ENCODE measurements around the gene MBD1.
"Not testable (repeated sequence)": the region's sequence is repeated elsewhere in the genome, so short reads cannot be mapped to it uniquely, and the experiment has no call there.

MBD1 gene

GRCh38 chr18:50249576-50249975, 31.7 kb downstream of the MBD1 start:
- no peaks in the 10 kb centered on the region for H3K4me1 ChIP-seq (ENCODE audit: control insufficient read depth, insufficient read depth, low read length)
- no peaks in the 10 kb centered on the region for H3K27me3 ChIP-seq (ENCODE audit: control insufficient read depth, insufficient read depth, low read length)
- no peaks in the 10 kb centered on the region for H3K36me3 ChIP-seq (ENCODE audit: control insufficient read depth, insufficient read depth, low read length)
- H3K9me3 ChIP-seq (ENCODE audit: control insufficient read depth, low read length), result no peaks in the 10 kb centered on the region
- no peak overlapping the region for H3K9ac ChIP-seq (ENCODE audit: low read length)
- H3K4me3 ChIP-seq (ENCODE audit: low read length), result no peak overlapping the region

DNA sequence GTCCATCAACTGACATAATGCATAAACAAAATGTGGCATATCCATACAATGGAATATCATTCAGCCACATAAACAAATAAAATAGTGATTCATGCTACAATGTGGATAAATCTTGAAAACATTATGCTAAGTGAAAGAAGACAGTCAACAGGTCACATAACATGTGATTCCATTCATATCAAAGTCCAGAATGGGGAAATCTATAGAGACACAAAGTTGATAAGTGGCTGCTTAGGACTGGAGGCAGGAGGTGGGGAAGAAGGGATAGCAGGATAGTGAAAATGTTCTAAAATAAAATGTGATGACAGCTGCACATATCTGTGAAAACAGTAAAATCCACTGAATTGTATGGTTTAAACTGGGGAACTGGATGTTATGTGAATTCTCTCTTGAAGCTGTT, 33.8 kb downstream of the MBD1 start:
- Histone ChIP-seq H3K4me3 (ENCODE audit: low read length) (no peak overlapping the region), H3K27me3 (ENCODE audit: control insufficient read depth, insufficient read depth, low read length) (no peaks in the 10 kb centered on the region), H3K9me3 (ENCODE audit: control insufficient read depth, low read length) (no peaks in the 10 kb centered on the region), H3K36me3 (ENCODE audit: control insufficient read depth, insufficient read depth, low read length) (no peaks in the 10 kb centered on the region), H3K9ac (ENCODE audit: low read length) (no peak overlapping the region), H3K4me1 (ENCODE audit: control insufficient read depth, insufficient read depth, low read length) (no peaks in the 10 kb centered on the region)

DNA sequence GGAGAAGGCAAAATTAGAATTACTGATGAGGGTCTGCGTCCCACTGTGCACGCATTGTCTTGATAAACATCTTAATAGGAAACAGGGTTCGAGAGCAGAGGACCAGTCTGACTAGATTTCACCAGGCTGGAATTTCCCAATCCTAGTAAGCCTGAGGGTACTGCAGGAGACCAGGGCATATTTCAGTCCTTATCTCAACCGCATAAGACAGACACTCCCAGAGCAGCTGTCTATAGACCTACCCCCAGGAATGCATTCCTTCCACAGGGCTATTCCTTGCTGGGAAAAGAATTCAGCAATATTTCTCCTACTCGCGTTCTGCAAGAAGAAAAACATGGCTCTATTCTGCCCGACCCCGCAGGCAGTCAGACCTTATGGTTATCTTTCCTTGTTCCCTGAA, 39.6 kb downstream of the MBD1 start:
- not testable (repeated sequence) for H3K27me3 ChIP-seq (ENCODE audit: control insufficient read depth, insufficient read depth, low read length); H3K36me3 ChIP-seq (ENCODE audit: control insufficient read depth, insufficient read depth, low read length); H3K4me1 ChIP-seq (ENCODE audit: control insufficient read depth, insufficient read depth, low read length); H3K9me3 ChIP-seq (ENCODE audit: control insufficient read depth, low read length); H3K9ac ChIP-seq (ENCODE audit: low read length); H3K4me3 ChIP-seq (ENCODE audit: low read length)

GRCh38 chr18:50240080-50240563, 41.2 kb downstream of the MBD1 start:
- H3K4me3 ChIP-seq (ENCODE audit: low read length), result no peak overlapping the region
- H3K9me3 ChIP-seq (ENCODE audit: control insufficient read depth, low read length), result peaks cover 6% of the 10 kb centered on the region
- no peaks in the 10 kb centered on the region for H3K4me1 ChIP-seq (ENCODE audit: control insufficient read depth, insufficient read depth, low read length)
- H3K9ac ChIP-seq (ENCODE audit: low read length), result no peak overlapping the region
- H3K27me3 ChIP-seq (ENCODE audit: control insufficient read depth, insufficient read depth, low read length), result no peaks in the 10 kb centered on the region
- H3K36me3 ChIP-seq (ENCODE audit: control insufficient read depth, insufficient read depth, low read length), result no peaks in the 10 kb centered on the region

GRCh38 chr18:50232419-50232818, 48.9 kb downstream of the MBD1 start:
- H3K4me1 ChIP-seq (ENCODE audit: control insufficient read depth, insufficient read depth, low read length), result no peaks in the 10 kb centered on the region
- H3K9ac ChIP-seq (ENCODE audit: low read length), result no peak overlapping the region
- no peaks in the 10 kb centered on the region for H3K36me3 ChIP-seq (ENCODE audit: control insufficient read depth, insufficient read depth, low read length)
- H3K4me3 ChIP-seq (ENCODE audit: low read length), result no peak overlapping the region
- no peaks in the 10 kb centered on the region for H3K9me3 ChIP-seq (ENCODE audit: control insufficient read depth, low read length)
- H3K27me3 ChIP-seq (ENCODE audit: control insufficient read depth, insufficient read depth, low read length), result no peaks in the 10 kb centered on the region

GRCh38 chr18:50231621-50232020, 49.7 kb downstream of the MBD1 start:
- no peak overlapping the region for H3K4me3 ChIP-seq (ENCODE audit: low read length)
- H3K27me3 ChIP-seq (ENCODE audit: control insufficient read depth, insufficient read depth, low read length), result no peaks in the 10 kb centered on the region
- H3K9me3 ChIP-seq (ENCODE audit: control insufficient read depth, low read length), result no peaks in the 10 kb centered on the region
- H3K9ac ChIP-seq (ENCODE audit: low read length), result no peak overlapping the region
- no peaks in the 10 kb centered on the region for H3K36me3 ChIP-seq (ENCODE audit: control insufficient read depth, insufficient read depth, low read length)
- no peaks in the 10 kb centered on the region for H3K4me1 ChIP-seq (ENCODE audit: control insufficient read depth, insufficient read depth, low read length)

DNA sequence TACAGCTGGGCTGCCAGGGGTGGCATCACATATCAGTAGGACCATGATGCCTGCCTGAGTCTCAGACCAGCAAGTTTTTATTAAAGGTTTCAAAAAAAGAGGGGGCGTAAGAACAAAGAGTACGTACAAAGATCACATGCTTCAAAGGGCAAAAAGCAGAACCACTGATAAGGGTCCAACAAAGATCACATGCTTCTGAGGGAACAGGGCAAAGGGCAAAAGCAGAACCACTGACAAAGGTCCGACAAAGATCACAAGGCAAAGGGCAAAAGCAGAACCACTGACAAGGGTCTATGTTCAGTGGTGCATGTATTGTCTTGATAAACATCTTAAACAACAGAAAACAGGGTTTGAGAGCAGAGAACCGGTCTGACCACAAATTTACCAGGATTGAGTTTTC, 61.1 kb downstream of the MBD1 start:
- H3K4me3 ChIP-seq (ENCODE audit: low read length); H3K4me1 ChIP-seq (ENCODE audit: control insufficient read depth, insufficient read depth, low read length); H3K9me3 ChIP-seq (ENCODE audit: control insufficient read depth, low read length); H3K27me3 ChIP-seq (ENCODE audit: control insufficient read depth, insufficient read depth, low read length); H3K36me3 ChIP-seq (ENCODE audit: control insufficient read depth, insufficient read depth, low read length); H3K9ac ChIP-seq (ENCODE audit: low read length): not testable (repeated sequence)
